ENCODE measurements around the gene LRRC47. TPM values are rescaled to one million over a fixed set of nuclear protein-coding genes. Genes with fewer than 3 reads are reported as not detected.
A peak's percentile ranks its signal among the peaks of the same experiment; 100 is the strongest.

The LRRC47 gene
- total and polyA plus RNA-seq, 5 experiments from 2014 or later = 23.9 to 52.6 (median 34.9) TPM

GRCh38 chr1:3822421-3822820, 26.1 kb upstream of the LRRC47 start:
- Mint-ChIP-seq H3K27me3 (no peaks in the 10 kb centered on the region), H3K27ac (no peak overlapping the region), H3K4me3 (no peak overlapping the region), H3K36me3 (peaks cover 0 to 71% (median 14%) of the 10 kb centered on the region in 3 donors), H3K4me1 (no peaks in the 10 kb centered on the region), H3K9me3 (peaks cover 0 to 1% (median 0%) of the 10 kb centered on the region in 9 donors)
- ATAC-seq (no peak), DNase-seq (peak in 1 of 10 donors; percentile 22)
- POLR2A ChIA-PET = interaction anchor here (0.7 kb wide), 1 partner anchor 36 kb away, joined by 4 read pairs; no protein-coding TSS in a partner anchor

DNA sequence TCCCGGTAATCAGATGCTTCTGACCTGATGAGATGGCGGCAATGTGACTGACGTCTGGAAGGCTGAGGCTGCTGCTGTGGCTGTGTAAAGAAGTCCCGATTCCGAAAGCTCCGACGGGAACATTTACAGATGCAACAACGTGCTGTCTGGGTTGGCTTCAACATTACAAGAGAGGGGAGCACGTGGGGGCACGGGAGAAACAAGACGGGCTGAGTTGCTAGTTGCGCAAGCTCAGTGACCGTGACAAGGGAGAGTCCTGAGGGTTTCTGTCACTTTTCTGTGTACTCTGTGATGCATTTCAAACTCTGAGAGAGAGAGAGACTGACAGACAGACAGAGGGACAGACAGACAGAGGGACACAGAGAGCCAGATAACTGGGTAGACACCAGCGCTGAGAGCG, 25.6 kb upstream of the LRRC47 start:
- H3K36me3 Mint-ChIP-seq = peaks cover 0 to 67% (median 14%) of the 10 kb centered on the region in 3 donors

DNA sequence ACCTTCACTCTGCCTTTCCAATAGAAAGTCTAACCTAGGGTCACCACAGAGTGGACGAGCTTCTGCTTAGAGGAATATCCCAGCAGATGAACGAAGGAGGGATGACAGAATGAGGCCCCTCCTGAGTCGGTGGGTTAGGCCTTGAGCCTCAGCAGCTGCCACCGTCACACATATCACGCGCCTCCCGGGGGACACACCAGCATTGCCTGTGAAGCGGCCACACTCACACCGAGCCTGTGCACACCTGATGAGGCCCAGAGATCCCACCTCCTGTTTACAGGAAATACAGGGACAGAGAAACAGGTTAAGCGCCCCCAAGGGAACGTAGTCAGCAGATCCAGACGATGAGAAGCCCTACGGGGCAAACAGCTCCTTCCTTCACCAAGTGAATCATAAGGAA, 25.1 kb upstream of the LRRC47 start:
- POLR2A ChIA-PET = no interaction called here
- ATAC-seq (no peak), DNase-seq (no peak)
- Mint-ChIP-seq H3K9me3 (peaks cover 0 to 1% (median 0%) of the 10 kb centered on the region in 9 donors), H3K4me3 (no peak overlapping the region), H3K27me3 (no peaks in the 10 kb centered on the region), H3K36me3 (peaks cover 0 to 64% (median 14%) of the 10 kb centered on the region in 3 donors), H3K4me1 (no peaks in the 10 kb centered on the region), H3K27ac (peak overlapping the region in 1 of 10 donors; percentile 62)

More for the DNA sequence above, 25.6 kb upstream of the LRRC47 start:
- Mint-ChIP-seq H3K4me3 (no peak overlapping the region), H3K9me3 (peaks cover 0 to 1% (median 0%) of the 10 kb centered on the region in 9 donors), H3K27me3 (no peaks in the 10 kb centered on the region), H3K27ac (no peak overlapping the region), H3K4me1 (no peaks in the 10 kb centered on the region)
- POLR2A ChIA-PET = interaction anchor here (0.7 kb wide), 1 partner anchor 36 kb away, joined by 4 read pairs; no protein-coding TSS in a partner anchor
- no peak for ATAC-seq
- no peak for DNase-seq

DNA sequence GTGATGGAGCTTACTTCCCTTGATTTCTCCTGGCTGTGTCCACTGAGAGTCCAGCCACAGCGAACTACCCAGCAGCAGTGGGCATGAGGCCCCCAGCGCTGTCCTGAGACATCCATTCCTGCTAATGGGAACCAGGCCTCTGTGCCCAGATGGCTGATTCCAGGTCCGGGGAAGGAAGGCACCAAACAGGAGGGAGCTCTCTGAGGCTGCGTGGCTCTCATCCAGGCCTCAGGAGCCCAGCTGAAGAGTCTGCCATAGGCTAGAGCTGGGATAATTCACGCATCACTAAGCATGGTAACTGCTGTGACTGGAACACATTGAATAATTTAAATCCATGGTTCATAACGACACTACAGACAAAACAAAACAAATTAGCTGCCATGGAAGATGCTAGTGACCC, 24.7 kb upstream of the LRRC47 start:
- peaks cover 0 to 63% (median 14%) of the 10 kb centered on the region in 3 donors for H3K36me3 Mint-ChIP-seq

GRCh38 chr1:3820316-3820715, 24.0 kb upstream of the LRRC47 start:
- Mint-ChIP-seq H3K36me3 (peaks cover 0 to 63% (median 13%) of the 10 kb centered on the region in 3 donors), H3K9me3 (peaks cover 0 to 1% (median 0%) of the 10 kb centered on the region in 9 donors), H3K4me3 (no peak overlapping the region), H3K27me3 (no peaks in the 10 kb centered on the region), H3K27ac (no peak overlapping the region), H3K4me1 (no peaks in the 10 kb centered on the region)
- POLR2A ChIA-PET = no interaction called here
- DNase-seq (no peak), ATAC-seq (no peak)

More for the DNA sequence above, 24.7 kb upstream of the LRRC47 start:
- H3K27ac Mint-ChIP-seq = peak overlapping the region in 1 of 10 donors; percentile 62
- H3K4me1 Mint-ChIP-seq = no peaks in the 10 kb centered on the region
- peaks cover 0 to 1% (median 0%) of the 10 kb centered on the region in 9 donors for H3K9me3 Mint-ChIP-seq
- ATAC-seq = no peak
- no peaks in the 10 kb centered on the region for H3K27me3 Mint-ChIP-seq
- no peak for DNase-seq
- no peak overlapping the region for H3K4me3 Mint-ChIP-seq
- POLR2A ChIA-PET = no interaction called here

DNA sequence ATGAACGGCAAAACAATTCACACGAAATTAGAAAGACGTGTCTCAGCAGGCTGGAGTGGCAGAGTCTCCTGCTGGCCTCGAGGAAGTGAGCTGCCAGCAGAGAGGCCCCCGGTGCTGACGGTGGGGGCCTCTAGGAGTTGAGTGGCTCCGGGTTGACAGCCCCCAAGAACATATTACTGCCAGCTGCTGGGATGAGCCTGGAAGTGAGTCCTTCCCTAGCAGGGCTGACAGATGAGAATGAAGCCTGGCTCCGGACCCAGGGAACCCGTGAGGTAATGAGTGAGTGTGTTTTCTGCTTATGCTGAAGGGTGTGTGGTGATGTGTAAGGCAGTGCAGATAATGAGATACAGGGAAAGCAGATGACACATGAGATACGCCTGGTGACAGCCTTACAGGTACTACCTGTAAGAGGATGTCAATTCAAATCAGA, 23.5 kb upstream of the LRRC47 start:
- H3K36me3 Mint-ChIP-seq = peaks cover 0 to 67% (median 13%) of the 10 kb centered on the region in 3 donors
- DNase-seq (peak in 1 of 10 donors; percentile 41), ATAC-seq (no peak)
- peaks cover 0 to 1% (median 0%) of the 10 kb centered on the region in 9 donors for H3K9me3 Mint-ChIP-seq
- peak overlapping the region in 1 of 10 donors; percentile 11 for H3K27ac Mint-ChIP-seq
- H3K4me1 Mint-ChIP-seq = no peaks in the 10 kb centered on the region
- H3K27me3 Mint-ChIP-seq = no peaks in the 10 kb centered on the region
- H3K4me3 Mint-ChIP-seq = no peak overlapping the region
- POLR2A ChIA-PET = no interaction called here

- peaks cover 0 to 61% (median 13%) of the 10 kb centered on the region in 3 donors for H3K36me3 Mint-ChIP-seq
- POLR2A ChIA-PET = no interaction called here
- H3K27me3 Mint-ChIP-seq = no peaks in the 10 kb centered on the region
- H3K4me3 Mint-ChIP-seq = no peak overlapping the region
- no peaks in the 10 kb centered on the region for H3K9me3 Mint-ChIP-seq
- no peak overlapping the region for H3K27ac Mint-ChIP-seq
- no peaks in the 10 kb centered on the region for H3K4me1 Mint-ChIP-seq
- DNase-seq (peak in 1 of 10 donors; percentile 40), ATAC-seq (no peak)
Measured at GRCh38 chr1:3817821-3818597, 21.7 kb upstream of the LRRC47 start.

DNA sequence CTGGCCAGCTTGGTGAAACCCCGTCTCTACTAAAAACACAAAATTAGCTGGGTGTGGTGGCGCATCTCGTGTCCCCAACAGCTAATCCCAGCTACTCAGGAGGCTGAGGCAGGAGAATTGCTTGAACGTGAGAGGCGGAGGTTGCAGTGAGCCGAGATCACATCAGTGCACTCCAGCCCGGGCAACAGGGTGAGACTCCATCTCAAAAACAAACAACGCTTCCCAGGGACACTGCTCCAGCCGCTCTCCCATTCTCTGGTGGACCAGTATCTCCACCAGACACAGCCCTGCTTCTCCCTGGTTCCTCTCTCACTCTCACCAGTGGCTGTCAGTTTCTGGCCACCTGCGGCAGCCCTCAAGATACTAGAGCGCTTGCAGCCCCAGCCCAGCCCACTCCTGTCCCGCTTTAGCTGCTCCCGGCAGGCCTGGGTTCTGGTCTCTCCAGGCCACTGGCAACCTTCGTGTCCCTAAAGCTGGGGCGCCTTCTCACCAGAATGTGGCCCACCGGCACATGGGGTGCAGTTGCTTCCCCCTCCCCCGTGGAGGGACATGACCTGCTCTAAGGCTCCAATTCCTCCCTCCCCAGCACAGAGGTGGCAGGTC, 20.9 kb upstream of the LRRC47 start:
- ATAC-seq = no peak
- Mint-ChIP-seq H3K27me3 (no peaks in the 10 kb centered on the region), H3K4me1 (no peaks in the 10 kb centered on the region), H3K27ac (peak overlapping the region in 1 of 10 donors; percentile 65), H3K9me3 (no peaks in the 10 kb centered on the region), H3K36me3 (peaks cover 0 to 54% (median 13%) of the 10 kb centered on the region in 3 donors), H3K4me3 (no peak overlapping the region)
- peak in 1 of 10 donors; percentile 50 for DNase-seq
- POLR2A ChIA-PET = no interaction called here

DNA sequence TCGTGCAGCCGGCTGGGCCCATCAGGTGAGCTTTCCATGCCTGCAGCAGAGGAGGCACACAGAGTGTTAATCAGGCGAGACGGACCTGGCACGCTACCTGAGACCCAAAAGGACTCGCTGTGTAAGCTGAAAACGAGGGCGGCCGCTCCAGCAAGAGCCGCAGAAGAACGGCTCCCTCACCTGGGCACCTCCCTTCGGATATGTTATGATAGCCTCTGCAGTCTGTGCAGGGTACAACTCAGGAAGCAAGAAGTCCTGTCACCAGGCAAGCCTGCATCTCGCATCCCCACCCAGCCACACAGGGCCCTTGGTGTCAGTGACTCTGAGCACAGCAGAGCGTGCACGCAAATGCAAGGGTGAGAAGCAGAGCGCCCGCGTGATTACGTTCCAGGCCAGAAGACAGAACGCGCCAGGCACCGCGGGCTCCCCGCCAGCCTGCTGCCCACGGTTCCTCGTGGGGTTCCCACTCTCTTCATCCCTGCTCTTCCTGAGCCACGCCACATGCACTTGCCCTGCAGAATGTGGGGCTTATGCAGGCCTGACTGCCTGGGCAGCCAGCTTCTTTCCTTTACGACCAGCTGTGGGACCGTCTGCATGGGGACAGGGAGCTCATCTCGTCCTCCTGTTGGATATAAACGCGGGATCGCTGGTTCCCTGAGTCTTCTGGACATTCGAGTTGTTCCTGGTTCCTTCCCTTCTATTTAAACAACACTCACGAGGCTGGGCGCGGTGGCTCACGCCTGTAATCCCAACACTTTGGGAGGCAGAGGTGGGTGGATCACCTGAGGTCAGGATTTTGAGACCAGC, 20.2 kb upstream of the LRRC47 start:
- POLR2A ChIA-PET = no interaction called here
- H3K36me3 Mint-ChIP-seq = peaks cover 0 to 47% (median 10%) of the 10 kb centered on the region in 3 donors
- H3K4me3 Mint-ChIP-seq = no peak overlapping the region

DNA sequence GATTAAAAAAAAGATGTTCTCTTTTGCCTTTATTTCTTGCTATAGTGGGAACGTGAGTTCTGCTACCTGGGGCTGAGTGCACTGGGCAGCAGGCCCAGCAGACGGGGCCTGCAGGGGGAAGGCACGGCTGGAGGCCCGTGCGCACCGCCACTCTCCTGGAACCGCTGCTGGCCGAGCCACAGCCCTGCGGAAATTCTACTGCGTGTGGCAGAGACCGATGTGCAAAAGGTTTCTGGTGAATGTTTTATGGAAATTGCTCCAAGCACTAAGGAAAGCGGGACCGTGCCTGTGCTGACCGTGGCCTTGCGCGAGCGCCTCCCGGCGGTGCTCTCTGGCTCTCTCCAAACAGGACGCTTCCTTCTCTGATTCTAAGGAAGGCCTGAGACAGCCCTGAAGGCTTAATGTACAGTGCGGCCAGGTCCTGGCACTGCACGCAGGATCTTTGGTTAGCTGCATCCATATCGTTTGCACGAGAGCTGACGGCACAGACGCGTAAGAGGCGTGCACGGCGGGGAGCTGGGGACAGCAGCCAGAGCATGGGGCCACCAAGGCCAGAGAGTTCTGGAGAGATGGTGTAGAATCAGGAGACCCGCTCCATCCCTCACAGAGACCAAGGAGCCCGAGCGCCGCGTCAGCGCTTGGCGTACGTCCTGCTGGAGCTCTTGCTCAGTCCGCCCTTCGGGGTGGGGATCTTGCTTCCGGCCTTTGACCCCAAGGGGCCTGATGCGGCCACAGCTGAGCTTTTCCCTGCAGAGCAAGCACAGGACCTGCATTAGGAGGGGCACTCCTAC, 18.7 kb upstream of the LRRC47 start:
- POLR2A ChIA-PET = interaction anchor here (1.1 kb wide), 1 partner anchor 43 kb away, joined by 3 read pairs; no protein-coding TSS in a partner anchor
- ATAC-seq = no peak
- Mint-ChIP-seq H3K27me3 (no peaks in the 10 kb centered on the region), H3K4me3 (no peak overlapping the region), H3K27ac (peak overlapping the region in 1 of 10 donors; percentile 22), H3K4me1 (peaks cover 0 to 2% (median 0%) of the 10 kb centered on the region in 4 donors), H3K9me3 (no peaks in the 10 kb centered on the region), H3K36me3 (peaks cover 0 to 33% (median 10%) of the 10 kb centered on the region in 3 donors)
- peak in 1 of 10 donors; percentile 59 for DNase-seq

More for the DNA sequence above, 20.2 kb upstream of the LRRC47 start:
- Mint-ChIP-seq H3K27ac (no peak overlapping the region), H3K4me1 (no peaks in the 10 kb centered on the region), H3K27me3 (no peaks in the 10 kb centered on the region), H3K9me3 (no peaks in the 10 kb centered on the region)
- no peak for ATAC-seq
- DNase-seq = peak in 1 of 10 donors; percentile 54

- Mint-ChIP-seq H3K27me3 (no peaks in the 10 kb centered on the region), H3K4me1 (peaks cover 0 to 2% (median 0%) of the 10 kb centered on the region in 4 donors), H3K9me3 (no peaks in the 10 kb centered on the region), H3K27ac (peak overlapping the region in 1 of 10 donors; percentile 22), H3K4me3 (no peak overlapping the region), H3K36me3 (peaks cover 0 to 27% (median 6%) of the 10 kb centered on the region in 3 donors)
- no peak for ATAC-seq
- POLR2A ChIA-PET = no interaction called here
- peak in 1 of 10 donors; percentile 16 for DNase-seq
Measured at GRCh38 chr1:3814065-3814464, 17.8 kb upstream of the LRRC47 start.

DNA sequence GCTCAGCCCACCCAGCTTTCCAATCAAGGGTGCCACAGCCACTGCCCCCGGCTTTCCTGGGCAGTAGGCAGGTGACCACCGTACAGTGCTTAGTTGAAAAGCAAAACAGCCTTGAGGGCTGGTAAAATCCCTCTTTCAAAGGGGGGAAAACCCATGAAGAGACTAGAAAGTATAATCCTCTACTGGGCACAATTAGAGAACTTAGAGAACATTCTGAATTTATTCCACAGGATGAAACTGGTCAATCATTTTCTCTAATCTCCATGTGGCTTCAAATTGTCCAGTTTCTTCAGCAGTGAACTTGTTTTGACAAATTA, 15.3 kb upstream of the LRRC47 start:
- H3K4me1 Mint-ChIP-seq = peaks cover 0 to 2% (median 0%) of the 10 kb centered on the region in 4 donors
- ATAC-seq = no peak
- POLR2A ChIA-PET = no interaction called here
- H3K9me3 Mint-ChIP-seq = no peaks in the 10 kb centered on the region
- peaks cover 0 to 22% (median 4%) of the 10 kb centered on the region in 3 donors for H3K36me3 Mint-ChIP-seq
- H3K27me3 Mint-ChIP-seq = peaks cover 0 to 10% (median 0%) of the 10 kb centered on the region in 5 donors
- DNase-seq = no peak
- no peak overlapping the region for H3K4me3 Mint-ChIP-seq
- peak overlapping the region in 1 of 10 donors; percentile 73 for H3K27ac Mint-ChIP-seq

Data from naive thymus-derived CD8-positive, alpha-beta T cell (primary cell).